Astrocyte (in vitro differentiated cells and primary cell): ENCODE results near the gene IL15. TPM values are rescaled to one million over a fixed set of nuclear protein-coding genes. Genes with fewer than 3 reads are reported as not detected.

ENCODE experiments used
- DNase-seq: peaks from one replicate; pipeline ENCODE4 v3.0.0-alpha.2; 2010; ENCODE audit warnings: low read depth
- FAIRE-seq: peaks from 2 replicates; lab custom pipeline; 2011; peaks lifted over from hg19 to GRCh38; lab: Jason Lieb, UNC
- H2AFZ ChIP-seq: 2 replicates; pipeline ENCODE4 v1.6.0; 2012; ENCODE audit warnings: low read depth, low read length, inconsistent platforms
- H3K27ac ChIP-seq: 2 replicates; pipeline ENCODE4 v1.5.1; 2011; ENCODE audit warnings: low read depth, low read length, inconsistent platforms
- H3K27me3 ChIP-seq: 2 replicates; pipeline ENCODE4 v1.6.0; 2011; ENCODE audit warnings: low read length, inconsistent platforms; ENCODE audit not compliant: insufficient read depth
- H3K36me3 ChIP-seq: 2 replicates; pipeline ENCODE4 v1.5.1; 2011; ENCODE audit warnings: low read length, inconsistent platforms; ENCODE audit not compliant: insufficient read depth
- H3K4me1 ChIP-seq: 2 replicates; pipeline ENCODE4 v1.5.1; 2011; ENCODE audit warnings: low read length, inconsistent platforms; ENCODE audit not compliant: insufficient read depth
- H3K4me2 ChIP-seq: 2 replicates; pipeline ENCODE4 v1.6.0; 2012; ENCODE audit warnings: low read length, inconsistent platforms
- H3K4me3 ChIP-seq: 2 replicates; pipeline ENCODE4 v1.5.1; 2011; ENCODE audit warnings: low read depth, mild to moderate bottlenecking, low read length, inconsistent platforms; ENCODE audit not compliant: insufficient read depth
- H3K79me2 ChIP-seq: 2 replicates; pipeline ENCODE4 v1.6.0; 2012; ENCODE audit warnings: mild to moderate bottlenecking, low read length, inconsistent platforms; ENCODE audit not compliant: insufficient read depth
- H3K9ac ChIP-seq: 2 replicates; pipeline ENCODE4 v1.6.0; 2012; ENCODE audit warnings: mild to moderate bottlenecking, low read length, inconsistent platforms
- H3K9me3 ChIP-seq: 2 replicates; pipeline ENCODE4 v1.5.1; 2012; ENCODE audit warnings: low read depth, mild to moderate bottlenecking, low read length, inconsistent platforms; ENCODE audit not compliant: insufficient read depth
- H4K20me1 ChIP-seq: 2 replicates; pipeline ENCODE4 v1.6.0; 2012; ENCODE audit warnings: low read length, inconsistent platforms; ENCODE audit not compliant: insufficient read depth
- H3K27ac Mint-ChIP-seq: one replicate; pipeline ENCODE4 v1.8.0; 2021; ENCODE audit warnings: mild to moderate bottlenecking, mixed read lengths; ENCODE audit not compliant: unreplicated experiment
- H3K27me3 Mint-ChIP-seq: one replicate; pipeline ENCODE4 v1.8.0; 2021; ENCODE audit warnings: low read depth, mixed read lengths; ENCODE audit not compliant: unreplicated experiment
- H3K36me3 Mint-ChIP-seq: one replicate; pipeline ENCODE4 v1.8.0; 2021; ENCODE audit warnings: low read depth, mixed read lengths; ENCODE audit not compliant: unreplicated experiment
- H3K4me1 Mint-ChIP-seq: one replicate; pipeline ENCODE4 v1.8.0; 2021; ENCODE audit warnings: low read depth, mixed read lengths; ENCODE audit not compliant: unreplicated experiment
- H3K4me3 Mint-ChIP-seq: one replicate; pipeline ENCODE4 v1.8.0; 2021; ENCODE audit warnings: mild to moderate bottlenecking, moderate library complexity, mixed read lengths; ENCODE audit not compliant: unreplicated experiment
- H3K9me3 Mint-ChIP-seq: one replicate; pipeline ENCODE4 v1.8.0; 2021; ENCODE audit warnings: mild to moderate bottlenecking, mixed read lengths; ENCODE audit not compliant: unreplicated experiment
- CTCF ChIP-seq: IDR thresholded peaks from 2 replicates; pipeline ENCODE4 v1.5.1; 2011; ENCODE audit warnings: low read depth, mild to moderate bottlenecking, inconsistent platforms, low read length, moderate library complexity; ENCODE audit not compliant: insufficient read depth
- EZH2 ChIP-seq: IDR thresholded peaks from 2 replicates; pipeline ENCODE4 v1.6.1; 2012; ENCODE audit warnings: mild to moderate bottlenecking, low read length, inconsistent platforms; ENCODE audit not compliant: insufficient read depth
- total RNA-seq: library from RNA; stranded (reverse); gene quantifications from 2 replicates; pipeline ENCODE4 v1.2.1, GENCODE V29; 2021

Gene IL15
- total RNA-seq, 1 donor from 2014 or later: 3.6 TPM

- no peaks in the 10 kb centered on the region for H3K9me3 Mint-ChIP-seq
- no peak overlapping the region for H3K4me2 ChIP-seq
- H3K4me1 ChIP-seq: no peaks in the 10 kb centered on the region
- H3K4me3 ChIP-seq: no peak overlapping the region
- H3K79me2 ChIP-seq: no peaks in the 10 kb centered on the region
- no peak overlapping the region for H3K4me3 Mint-ChIP-seq
- H3K9me3 ChIP-seq: no peaks in the 10 kb centered on the region
- DNase-seq (no peak), FAIRE-seq (no peak)
- H3K36me3 Mint-ChIP-seq: no peaks in the 10 kb centered on the region
- H3K27ac ChIP-seq: no peak overlapping the region
- no peaks in the 10 kb centered on the region for H4K20me1 ChIP-seq
- TF ChIP-seq EZH2: no peak
- H3K9ac ChIP-seq: no peak overlapping the region
- no peaks in the 10 kb centered on the region for H3K27me3 ChIP-seq
- no peaks in the 10 kb centered on the region for H3K36me3 ChIP-seq
- no peaks in the 10 kb centered on the region for H3K4me1 Mint-ChIP-seq
- H3K27me3 Mint-ChIP-seq: no peaks in the 10 kb centered on the region
- no peak overlapping the region for H3K27ac Mint-ChIP-seq
- no peak overlapping the region for H2AFZ ChIP-seq
Observed at GRCh38 chr4:141763374-141763773, 127.0 kb downstream of the IL15 start.

- DNase-seq (peak; percentile 59), FAIRE-seq (no peak)
- H3K4me3 ChIP-seq: no peak overlapping the region
- no peaks in the 10 kb centered on the region for H4K20me1 ChIP-seq
- H3K9me3 ChIP-seq: no peaks in the 10 kb centered on the region
- Mint-ChIP-seq H3K4me1 (no peaks in the 10 kb centered on the region), H3K27ac (no peak overlapping the region), H3K27me3 (no peaks in the 10 kb centered on the region), H3K36me3 (no peaks in the 10 kb centered on the region), H3K9me3 (no peaks in the 10 kb centered on the region), H3K4me3 (no peak overlapping the region)
- no peak overlapping the region for H3K9ac ChIP-seq
- H3K4me1 ChIP-seq: peaks cover 3% of the 10 kb centered on the region
- no peaks in the 10 kb centered on the region for H3K79me2 ChIP-seq
- H3K27ac ChIP-seq: peak overlapping the region; percentile 34
- H3K36me3 ChIP-seq: no peaks in the 10 kb centered on the region
- H3K27me3 ChIP-seq: no peaks in the 10 kb centered on the region
- peak overlapping the region; percentile 53 for H2AFZ ChIP-seq
- peak overlapping the region; percentile 59 for H3K4me2 ChIP-seq
- TF ChIP-seq EZH2 (no peak), CTCF (no peak)
Observed at GRCh38 chr4:141768954-141769353, 132.6 kb downstream of the IL15 start.

- Mint-ChIP-seq H3K9me3 (no peaks in the 10 kb centered on the region), H3K36me3 (no peaks in the 10 kb centered on the region), H3K27ac (no peak overlapping the region), H3K4me1 (no peaks in the 10 kb centered on the region), H3K27me3 (no peaks in the 10 kb centered on the region), H3K4me3 (no peak overlapping the region)
- FAIRE-seq (no peak), DNase-seq (no peak)
- Histone ChIP-seq H3K4me1 (peaks cover 3% of the 10 kb centered on the region), H3K4me2 (no peak overlapping the region), H3K79me2 (no peaks in the 10 kb centered on the region), H3K27me3 (no peaks in the 10 kb centered on the region), H3K27ac (no peak overlapping the region), H3K36me3 (no peaks in the 10 kb centered on the region), H3K4me3 (no peak overlapping the region), H4K20me1 (no peaks in the 10 kb centered on the region), H2AFZ (no peak overlapping the region), H3K9ac (no peak overlapping the region), H3K9me3 (no peaks in the 10 kb centered on the region)
- no peak for TF ChIP-seq CTCF
- no peak for TF ChIP-seq EZH2
Observed at GRCh38 chr4:141771889-141772830, 135.8 kb downstream of the IL15 start.
